Endothelial cell (in vitro differentiated cells): ENCODE data around the gene MAML3. TPM values are rescaled to one million over a fixed set of nuclear protein-coding genes. Genes with fewer than 3 reads are reported as not detected.

Experiments used
- DNase-seq: peaks from one replicate; pipeline ENCODE4 v3.0.0; 2021; ENCODE audit warnings: low spot score
- H3K27ac Mint-ChIP-seq: one replicate; pipeline ENCODE4 v1.8.0; 2021; ENCODE audit warnings: mixed read lengths, inconsistent platforms; ENCODE audit not compliant: unreplicated experiment
- H3K27me3 Mint-ChIP-seq: one replicate; pipeline ENCODE4 v1.8.0; 2021; ENCODE audit warnings: mild to moderate bottlenecking, moderate library complexity, mixed read lengths, inconsistent platforms; ENCODE audit not compliant: unreplicated experiment
- H3K36me3 Mint-ChIP-seq: one replicate; pipeline ENCODE4 v1.8.0; 2021; ENCODE audit warnings: mild to moderate bottlenecking, low read depth, mixed read lengths, inconsistent platforms; ENCODE audit not compliant: unreplicated experiment
- H3K4me1 Mint-ChIP-seq: one replicate; pipeline ENCODE4 v1.8.0; 2021; ENCODE audit warnings: mild to moderate bottlenecking, mixed read lengths, inconsistent platforms; ENCODE audit not compliant: unreplicated experiment
- H3K4me3 Mint-ChIP-seq: one replicate; pipeline ENCODE4 v1.8.0; 2021; ENCODE audit warnings: mild to moderate bottlenecking, mixed read lengths, inconsistent platforms; ENCODE audit not compliant: unreplicated experiment
- H3K9me3 Mint-ChIP-seq: one replicate; pipeline ENCODE4 v1.8.0; 2021; ENCODE audit warnings: mixed read lengths, inconsistent platforms; ENCODE audit not compliant: unreplicated experiment
- total RNA-seq: library from RNA; stranded (reverse); fragmentation: NEBNext Ultra II Directional; extraction: Animal tissue kit (Norgen Biotek cat#: 25700); gene quantifications from one replicate; pipeline ENCODE4 v1.2.1, GENCODE V29; 2021; ENCODE audit not compliant: unreplicated experiment
- TF ChIP-seq, protein P1 (sequence below): fragments of 200-600 bp; sonication (generic); IDR thresholded peaks from one replicate; pipeline ENCODE4 v1.5.0; 2021; ENCODE audit warnings: antibody characterized with exemption; ENCODE audit not compliant: unreplicated experiment

Gene MAML3
- total RNA-seq, 1 donor from 2014 or later = 31.0 TPM

GRCh38 chr4:140020457-140021361, 133.3 kb downstream of the MAML3 start:
- peak overlapping the region; percentile 21 for H3K27ac Mint-ChIP-seq
- peaks cover 41% of the 10 kb centered on the region for H3K4me1 Mint-ChIP-seq
- H3K36me3 Mint-ChIP-seq = no peaks in the 10 kb centered on the region
- TF ChIP-seq, protein P1, sequence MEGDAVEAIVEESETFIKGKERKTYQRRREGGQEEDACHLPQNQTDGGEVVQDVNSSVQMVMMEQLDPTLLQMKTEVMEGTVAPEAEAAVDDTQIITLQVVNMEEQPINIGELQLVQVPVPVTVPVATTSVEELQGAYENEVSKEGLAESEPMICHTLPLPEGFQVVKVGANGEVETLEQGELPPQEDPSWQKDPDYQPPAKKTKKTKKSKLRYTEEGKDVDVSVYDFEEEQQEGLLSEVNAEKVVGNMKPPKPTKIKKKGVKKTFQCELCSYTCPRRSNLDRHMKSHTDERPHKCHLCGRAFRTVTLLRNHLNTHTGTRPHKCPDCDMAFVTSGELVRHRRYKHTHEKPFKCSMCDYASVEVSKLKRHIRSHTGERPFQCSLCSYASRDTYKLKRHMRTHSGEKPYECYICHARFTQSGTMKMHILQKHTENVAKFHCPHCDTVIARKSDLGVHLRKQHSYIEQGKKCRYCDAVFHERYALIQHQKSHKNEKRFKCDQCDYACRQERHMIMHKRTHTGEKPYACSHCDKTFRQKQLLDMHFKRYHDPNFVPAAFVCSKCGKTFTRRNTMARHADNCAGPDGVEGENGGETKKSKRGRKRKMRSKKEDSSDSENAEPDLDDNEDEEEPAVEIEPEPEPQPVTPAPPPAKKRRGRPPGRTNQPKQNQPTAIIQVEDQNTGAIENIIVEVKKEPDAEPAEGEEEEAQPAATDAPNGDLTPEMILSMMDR = no peak
- no peaks in the 10 kb centered on the region for H3K27me3 Mint-ChIP-seq
- DNase-seq = no peak
- H3K4me3 Mint-ChIP-seq = no peak overlapping the region
- H3K9me3 Mint-ChIP-seq = no peaks in the 10 kb centered on the region

DNA sequence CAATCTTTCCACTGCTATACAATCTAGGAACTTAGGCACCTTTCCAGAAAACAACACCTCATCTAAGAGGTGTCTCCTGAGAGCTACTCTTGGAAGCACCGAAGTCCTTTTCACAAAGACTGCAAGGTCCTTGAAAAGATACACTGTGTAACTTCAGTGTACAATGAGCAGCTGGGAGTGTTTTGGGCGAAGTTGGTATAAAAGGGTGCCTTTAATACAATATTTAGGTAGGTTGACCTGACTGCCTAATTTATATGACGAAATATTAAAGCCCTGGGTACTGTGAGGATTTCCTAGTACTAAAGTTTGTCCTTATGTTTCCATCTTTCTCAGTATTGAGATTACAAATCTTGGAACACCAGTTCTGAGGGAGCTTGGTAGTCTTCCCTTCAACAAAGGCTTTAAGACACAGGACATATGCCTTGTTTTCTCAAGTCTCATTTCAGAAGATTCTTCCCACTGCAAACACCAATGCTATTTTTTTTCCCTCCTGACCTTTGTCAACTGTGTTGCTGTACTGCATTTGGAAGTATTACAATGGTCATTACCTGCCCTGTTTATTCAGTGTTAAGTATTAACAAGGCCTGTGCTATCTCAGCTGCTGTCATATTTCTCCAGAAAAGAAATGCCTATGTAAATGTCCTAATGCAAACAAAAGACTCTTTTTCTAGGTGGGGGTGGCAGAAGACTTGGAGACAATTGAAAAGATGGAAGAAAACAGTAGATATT, 134.2 kb downstream of the MAML3 start:
- no peaks in the 10 kb centered on the region for H3K9me3 Mint-ChIP-seq
- TF ChIP-seq, protein P1 = no peak
- H3K4me3 Mint-ChIP-seq = no peak overlapping the region
- no peaks in the 10 kb centered on the region for H3K36me3 Mint-ChIP-seq
- H3K27ac Mint-ChIP-seq = peak overlapping the region; percentile 1
- peaks cover 40% of the 10 kb centered on the region for H3K4me1 Mint-ChIP-seq
- DNase-seq = no peak
- H3K27me3 Mint-ChIP-seq = no peaks in the 10 kb centered on the region

- peaks cover 41% of the 10 kb centered on the region for H3K4me1 Mint-ChIP-seq
Measured at GRCh38 chr4:140018931-140019618, 134.9 kb downstream of the MAML3 start.

DNA sequence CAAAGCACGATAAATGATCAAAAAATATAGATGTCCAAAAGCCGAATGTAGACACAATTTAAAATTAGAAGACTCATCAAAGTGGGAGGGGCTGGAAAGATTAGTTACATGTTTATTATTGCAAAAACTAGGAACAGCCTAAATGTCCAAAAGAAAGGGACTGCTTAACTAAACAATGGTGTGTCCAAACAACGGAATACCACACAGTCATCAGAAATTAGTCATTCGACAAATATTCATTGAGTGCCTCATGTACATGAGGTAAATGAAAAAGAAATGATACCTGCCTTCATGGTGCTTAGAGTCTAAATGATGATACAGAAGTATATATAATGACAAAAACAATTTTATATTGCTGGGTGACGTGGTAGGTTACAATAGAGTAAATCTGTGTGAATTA, 139.7 kb downstream of the MAML3 start:
- no peaks in the 10 kb centered on the region for H3K36me3 Mint-ChIP-seq
- H3K4me3 Mint-ChIP-seq = peak overlapping the region; percentile 18
- H3K4me1 Mint-ChIP-seq = peaks cover 33% of the 10 kb centered on the region
- H3K27me3 Mint-ChIP-seq = no peaks in the 10 kb centered on the region
- H3K9me3 Mint-ChIP-seq = no peaks in the 10 kb centered on the region
- TF ChIP-seq, protein P1 = no peak
- no peak for DNase-seq
- H3K27ac Mint-ChIP-seq = no peak overlapping the region

More at GRCh38 chr4:140018931-140019618, 134.9 kb downstream of the MAML3 start:
- no peak for DNase-seq
- no peak overlapping the region for H3K4me3 Mint-ChIP-seq
- no peak overlapping the region for H3K27ac Mint-ChIP-seq
- H3K27me3 Mint-ChIP-seq = no peaks in the 10 kb centered on the region
- TF ChIP-seq, protein P1 = no peak
- no peaks in the 10 kb centered on the region for H3K9me3 Mint-ChIP-seq
- H3K36me3 Mint-ChIP-seq = no peaks in the 10 kb centered on the region
